ENCODE data around the gene COG5.

The COG5 gene

GRCh38 chr7:107354640-107355039, 209.1 kb downstream of the COG5 start:
- TF ChIP-seq, protein P1, sequence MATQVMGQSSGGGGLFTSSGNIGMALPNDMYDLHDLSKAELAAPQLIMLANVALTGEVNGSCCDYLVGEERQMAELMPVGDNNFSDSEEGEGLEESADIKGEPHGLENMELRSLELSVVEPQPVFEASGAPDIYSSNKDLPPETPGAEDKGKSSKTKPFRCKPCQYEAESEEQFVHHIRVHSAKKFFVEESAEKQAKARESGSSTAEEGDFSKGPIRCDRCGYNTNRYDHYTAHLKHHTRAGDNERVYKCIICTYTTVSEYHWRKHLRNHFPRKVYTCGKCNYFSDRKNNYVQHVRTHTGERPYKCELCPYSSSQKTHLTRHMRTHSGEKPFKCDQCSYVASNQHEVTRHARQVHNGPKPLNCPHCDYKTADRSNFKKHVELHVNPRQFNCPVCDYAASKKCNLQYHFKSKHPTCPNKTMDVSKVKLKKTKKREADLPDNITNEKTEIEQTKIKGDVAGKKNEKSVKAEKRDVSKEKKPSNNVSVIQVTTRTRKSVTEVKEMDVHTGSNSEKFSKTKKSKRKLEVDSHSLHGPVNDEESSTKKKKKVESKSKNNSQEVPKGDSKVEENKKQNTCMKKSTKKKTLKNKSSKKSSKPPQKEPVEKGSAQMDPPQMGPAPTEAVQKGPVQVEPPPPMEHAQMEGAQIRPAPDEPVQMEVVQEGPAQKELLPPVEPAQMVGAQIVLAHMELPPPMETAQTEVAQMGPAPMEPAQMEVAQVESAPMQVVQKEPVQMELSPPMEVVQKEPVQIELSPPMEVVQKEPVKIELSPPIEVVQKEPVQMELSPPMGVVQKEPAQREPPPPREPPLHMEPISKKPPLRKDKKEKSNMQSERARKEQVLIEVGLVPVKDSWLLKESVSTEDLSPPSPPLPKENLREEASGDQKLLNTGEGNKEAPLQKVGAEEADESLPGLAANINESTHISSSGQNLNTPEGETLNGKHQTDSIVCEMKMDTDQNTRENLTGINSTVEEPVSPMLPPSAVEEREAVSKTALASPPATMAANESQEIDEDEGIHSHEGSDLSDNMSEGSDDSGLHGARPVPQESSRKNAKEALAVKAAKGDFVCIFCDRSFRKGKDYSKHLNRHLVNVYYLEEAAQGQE (IDR thresholded peaks at IDR 0.05; ENCODE audit: insufficient read depth in 1 of 2, low read depth in 2 of 2, low read length in 2 of 2) = no peak
- TF ChIP-seq SIN3A (IDR thresholded peaks at IDR 0.05; ENCODE audit: borderline replicate concordance, insufficient read depth, low read length) (no peak), TAF1 (IDR thresholded peaks at IDR 0.05; ENCODE audit: borderline replicate concordance, insufficient read depth, low read length) (no peak), POLR2AphosphoS5 (IDR thresholded peaks at IDR 0.05; ENCODE audit: low read depth, low read length) (no peak), FOXP2 (optimal IDR thresholded peaks at IDR 0.05; ENCODE audit: borderline replicate concordance, extremely low read depth, extremely low read length, insufficient read depth) (no peak)

DNA sequence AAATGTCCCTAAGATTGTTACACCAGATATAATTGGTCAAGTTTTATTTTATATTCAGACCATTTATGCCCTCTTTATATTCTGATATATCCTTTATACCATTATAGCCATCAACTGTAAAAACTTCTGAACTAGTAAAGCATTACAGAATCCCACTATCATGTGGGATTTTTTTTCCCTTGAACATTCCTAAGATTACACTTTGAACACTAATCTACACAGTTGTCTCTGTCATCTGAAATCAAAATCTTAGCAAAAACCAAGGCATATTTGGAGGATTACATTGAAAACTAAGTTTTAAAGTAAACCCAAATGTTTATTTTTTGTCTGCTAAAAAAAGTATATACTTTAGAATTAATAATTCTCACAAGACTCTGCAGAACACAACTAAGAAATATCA, 210.0 kb downstream of the COG5 start:
- TF ChIP-seq, protein P1 (IDR thresholded peaks at IDR 0.05; ENCODE audit: insufficient read depth in 1 of 2, low read depth in 2 of 2, low read length in 2 of 2) = no peak
- TF ChIP-seq TAF1 (IDR thresholded peaks at IDR 0.05; ENCODE audit: borderline replicate concordance, insufficient read depth, low read length) (no peak), FOXP2 (optimal IDR thresholded peaks at IDR 0.05; ENCODE audit: borderline replicate concordance, extremely low read depth, extremely low read length, insufficient read depth) (no peak), SIN3A (IDR thresholded peaks at IDR 0.05; ENCODE audit: borderline replicate concordance, insufficient read depth, low read length) (no peak)

- no peak for TF ChIP-seq SIN3A (IDR thresholded peaks at IDR 0.05; ENCODE audit: borderline replicate concordance, insufficient read depth, low read length)
- TF ChIP-seq, protein P1 (IDR thresholded peaks at IDR 0.05; ENCODE audit: insufficient read depth in 1 of 2, low read depth in 2 of 2, low read length in 2 of 2) = no peak
- no peak for TF ChIP-seq FOXP2 (optimal IDR thresholded peaks at IDR 0.05; ENCODE audit: borderline replicate concordance, extremely low read depth, extremely low read length, insufficient read depth)
- no peak for TF ChIP-seq POLR2AphosphoS5 (IDR thresholded peaks at IDR 0.05; ENCODE audit: low read depth, low read length)
- no peak for TF ChIP-seq TAF1 (IDR thresholded peaks at IDR 0.05; ENCODE audit: borderline replicate concordance, insufficient read depth, low read length)
Measured at GRCh38 chr7:107345898-107346297, 217.8 kb downstream of the COG5 start.

- TF ChIP-seq SIN3A (IDR thresholded peaks at IDR 0.05; ENCODE audit: borderline replicate concordance, insufficient read depth, low read length) (no peak), POLR2AphosphoS5 (IDR thresholded peaks at IDR 0.05; ENCODE audit: low read depth, low read length) (no peak), FOXP2 (optimal IDR thresholded peaks at IDR 0.05; ENCODE audit: borderline replicate concordance, extremely low read depth, extremely low read length, insufficient read depth) (no peak), TAF1 (IDR thresholded peaks at IDR 0.05; ENCODE audit: borderline replicate concordance, insufficient read depth, low read length) (no peak)
- TF ChIP-seq, protein P1 (IDR thresholded peaks at IDR 0.05; ENCODE audit: insufficient read depth in 1 of 2, low read depth in 2 of 2, low read length in 2 of 2) = no peak
Measured at GRCh38 chr7:107344799-107345198, 218.9 kb downstream of the COG5 start.

- TF ChIP-seq TAF1 (IDR thresholded peaks at IDR 0.05; ENCODE audit: borderline replicate concordance, insufficient read depth, low read length) (no peak), FOXP2 (optimal IDR thresholded peaks at IDR 0.05; ENCODE audit: borderline replicate concordance, extremely low read depth, extremely low read length, insufficient read depth) (no peak), SIN3A (IDR thresholded peaks at IDR 0.05; ENCODE audit: borderline replicate concordance, insufficient read depth, low read length) (no peak), POLR2AphosphoS5 (IDR thresholded peaks at IDR 0.05; ENCODE audit: low read depth, low read length) (no peak)
- TF ChIP-seq, protein P1 (IDR thresholded peaks at IDR 0.05; ENCODE audit: insufficient read depth in 1 of 2, low read depth in 2 of 2, low read length in 2 of 2) = no peak
Measured at GRCh38 chr7:107344286-107344685, 219.4 kb downstream of the COG5 start.

Measured in PFSK-1 (cell line).